ENCODE results near the gene E2F3.

E2F3 gene

GRCh38 chr6:20402342-20403069, 827 bp downstream of the E2F3 start:
- DNase-seq: peak; percentile 73 to 85

DNA sequence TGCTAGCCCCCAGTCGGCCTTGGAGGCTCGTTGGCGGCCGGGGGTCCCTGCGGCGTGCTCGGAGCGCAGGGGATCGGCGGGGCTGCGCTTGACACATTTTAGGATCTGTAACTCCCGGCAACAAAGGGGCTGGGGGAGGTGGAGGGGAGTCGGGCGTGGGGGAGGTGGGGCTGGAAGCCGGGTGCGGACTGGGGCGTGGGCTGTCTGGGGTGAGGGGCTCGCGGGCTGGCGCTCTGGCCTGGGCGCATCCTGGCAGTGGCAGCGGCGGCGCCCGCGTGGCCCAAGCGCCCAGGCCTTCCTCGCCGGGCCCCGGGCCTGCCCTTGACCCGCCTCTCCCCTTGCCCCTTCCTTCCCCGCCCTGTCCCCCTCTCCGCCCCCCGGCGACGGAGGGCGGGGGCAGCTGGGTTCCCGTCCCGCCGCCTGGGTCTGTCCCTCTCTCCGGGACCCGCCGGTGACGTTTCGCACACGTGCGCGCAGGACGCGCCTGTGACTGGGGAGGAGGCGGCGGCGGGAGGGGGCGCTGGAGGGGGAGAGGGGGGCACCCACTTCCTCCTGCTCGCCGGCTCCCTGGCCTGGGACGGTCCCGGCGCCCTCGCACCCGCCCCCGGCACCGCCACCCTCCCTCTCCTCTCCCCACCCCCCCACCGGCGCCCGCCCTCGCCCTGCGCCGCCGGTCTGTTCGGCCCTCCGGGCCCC, 1.5 kb downstream of the E2F3 start:
- DNase-seq: peak; percentile 94 to 97

GRCh38 chr6:20403766-20404640, 2.3 kb downstream of the E2F3 start:
- peak; percentile 39 to 81 for DNase-seq

GRCh38 chr6:20404641-20405032, 3.0 kb downstream of the E2F3 start:
- DNase-seq: peak; percentile 26 to 89

GRCh38 chr6:20408851-20409250, 7.2 kb downstream of the E2F3 start:
- no peak for DNase-seq

DNA sequence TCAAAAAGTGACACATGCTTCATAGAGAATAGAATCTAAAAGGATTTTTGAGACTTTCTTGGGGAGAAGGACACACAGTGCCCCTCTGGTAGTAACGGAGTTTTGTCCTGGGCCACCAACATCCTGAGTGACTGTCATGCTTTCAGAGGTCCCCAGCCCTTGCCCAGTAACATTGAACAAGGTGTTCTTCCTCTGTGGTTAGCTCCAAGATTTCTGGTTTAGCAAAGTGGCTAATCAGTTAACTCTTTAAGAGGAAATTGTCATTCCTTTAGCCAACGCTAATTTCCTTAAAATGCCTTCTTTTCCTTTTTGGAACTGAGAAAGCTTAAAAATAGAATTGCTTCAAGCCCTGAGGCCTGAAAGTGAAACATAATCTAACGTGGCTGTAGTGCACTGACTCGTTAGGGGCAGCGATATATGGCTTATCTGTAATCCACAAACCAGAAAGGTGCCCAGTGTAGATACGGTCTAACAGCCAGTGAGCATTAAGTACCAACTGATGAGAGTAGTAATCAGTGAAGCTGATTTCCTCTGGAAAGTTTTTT, 7.8 kb downstream of the E2F3 start:
- DNase-seq: peak in 1 of 2 donors; percentile 4

DNA sequence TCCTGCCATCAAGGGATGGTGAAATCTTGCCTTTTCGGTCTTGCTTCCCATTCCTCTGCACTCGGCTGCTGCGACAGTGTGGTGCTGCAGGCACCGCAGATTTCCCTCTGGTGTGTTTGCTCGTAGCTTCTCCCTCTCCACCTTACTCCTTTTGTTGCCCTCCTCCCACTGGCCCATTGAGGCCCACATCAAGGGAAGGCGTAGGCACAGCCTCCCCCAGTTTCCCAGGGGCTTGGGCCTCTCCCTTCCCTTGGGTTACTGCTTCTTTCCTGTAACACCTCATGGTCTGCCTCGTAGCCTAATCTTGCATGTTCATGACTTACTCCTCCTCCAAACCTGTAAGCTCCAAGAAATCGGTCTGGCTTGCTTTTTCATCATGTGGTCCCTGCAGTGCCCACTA, 9.9 kb downstream of the E2F3 start:
- no peak for DNase-seq

DNA sequence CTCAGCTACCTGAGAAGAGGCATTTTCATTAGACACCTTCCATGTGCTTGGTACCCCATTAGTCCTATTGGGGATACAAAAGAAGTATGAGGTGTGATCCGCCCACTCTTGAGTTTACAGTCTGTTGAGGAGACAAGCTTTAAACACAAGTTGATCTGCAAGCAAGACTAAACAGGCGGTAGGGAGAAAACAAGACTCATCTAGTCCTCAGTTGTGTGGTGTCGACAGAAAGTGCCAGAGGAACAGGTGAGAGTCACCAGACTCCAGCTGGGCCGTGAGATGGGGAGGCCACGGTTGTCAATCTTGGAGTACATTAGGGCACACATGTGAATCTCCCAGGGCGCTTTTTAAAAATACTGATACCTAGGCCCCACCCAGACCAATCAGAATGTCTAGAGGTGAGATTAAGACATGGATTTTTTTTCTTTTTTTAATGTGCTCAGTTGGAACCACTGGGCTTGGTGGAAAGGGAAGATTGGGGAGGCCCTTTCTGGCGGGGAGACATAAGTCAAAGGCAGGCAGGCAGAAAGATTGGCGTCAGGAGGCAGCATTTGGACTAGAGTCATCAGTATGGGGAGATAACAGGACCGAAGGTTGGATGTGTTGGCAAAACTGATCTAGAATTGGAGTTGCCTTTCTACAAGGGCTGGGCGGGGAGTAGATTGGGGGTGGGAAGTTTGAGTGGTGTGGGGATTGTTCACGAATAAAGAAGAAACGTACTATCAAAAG, 10.4 kb downstream of the E2F3 start:
- no peak for DNase-seq

DNA sequence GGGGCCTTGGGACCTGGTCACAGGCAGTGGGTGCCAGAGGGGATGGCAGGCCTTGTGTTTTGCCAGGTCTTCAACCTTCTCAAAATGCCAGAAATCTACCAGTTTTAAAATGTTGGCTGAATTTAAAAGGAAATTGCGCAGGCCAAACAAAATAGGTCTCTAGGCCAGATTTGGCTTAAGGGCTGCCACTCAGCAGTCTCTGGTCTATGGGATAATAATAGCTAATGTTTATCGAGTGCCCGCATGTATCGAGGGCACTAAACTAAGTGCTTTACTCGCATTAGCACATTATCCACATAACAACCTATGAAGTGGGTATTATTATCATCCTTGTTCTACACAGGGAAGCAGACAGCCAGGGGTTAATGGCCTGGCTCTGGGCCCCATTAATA, 11.0 kb downstream of the E2F3 start:
- no peak for DNase-seq

DNA sequence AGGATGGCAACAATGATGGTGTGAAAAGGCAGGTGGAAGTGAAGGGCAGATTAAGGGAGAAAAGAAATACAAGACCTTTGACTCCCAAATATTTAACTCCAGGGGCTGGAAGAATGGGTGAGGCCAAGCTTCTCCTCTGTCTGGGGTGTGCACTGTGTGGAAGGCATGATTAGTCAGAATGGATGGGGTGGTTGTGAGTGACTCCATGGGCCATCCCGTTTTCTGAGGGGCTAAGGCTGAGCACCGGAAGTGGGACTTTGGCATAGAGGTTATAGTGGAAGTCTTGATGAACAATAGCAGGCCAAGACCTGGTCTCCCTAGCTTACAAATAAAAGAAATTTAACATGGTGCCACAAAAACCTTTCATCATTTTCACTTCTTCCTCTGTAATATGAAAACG, 12.1 kb downstream of the E2F3 start:
- no peak for DNase-seq

DNA sequence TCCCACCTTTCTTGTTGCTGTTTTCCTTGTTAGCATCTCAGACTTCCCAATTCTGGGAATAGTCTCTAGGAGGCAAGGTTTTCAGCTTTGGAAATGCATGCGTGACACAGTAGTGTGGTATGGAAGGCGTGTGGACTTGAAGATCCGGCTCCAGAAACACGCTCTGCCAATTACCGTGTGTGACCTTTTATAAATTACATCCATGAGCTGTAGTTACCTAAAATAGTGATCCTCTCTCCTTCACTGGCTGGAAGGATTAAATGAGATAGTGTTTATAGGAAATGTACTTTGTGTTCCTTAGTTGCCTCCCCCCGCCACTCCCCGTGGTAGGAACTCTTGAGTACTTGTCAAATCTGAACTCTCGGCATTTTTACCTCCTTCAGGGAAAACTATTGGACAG, 13.0 kb downstream of the E2F3 start:
- DNase-seq: no peak

- DNase-seq: no peak
Measured at GRCh38 chr6:20415304-20415703, 13.6 kb downstream of the E2F3 start.

- no peak for DNase-seq
Measured at GRCh38 chr6:20415712-20416454, 14.2 kb downstream of the E2F3 start.

GRCh38 chr6:20416567-20417345, 15.1 kb downstream of the E2F3 start:
- DNase-seq: no peak

DNA sequence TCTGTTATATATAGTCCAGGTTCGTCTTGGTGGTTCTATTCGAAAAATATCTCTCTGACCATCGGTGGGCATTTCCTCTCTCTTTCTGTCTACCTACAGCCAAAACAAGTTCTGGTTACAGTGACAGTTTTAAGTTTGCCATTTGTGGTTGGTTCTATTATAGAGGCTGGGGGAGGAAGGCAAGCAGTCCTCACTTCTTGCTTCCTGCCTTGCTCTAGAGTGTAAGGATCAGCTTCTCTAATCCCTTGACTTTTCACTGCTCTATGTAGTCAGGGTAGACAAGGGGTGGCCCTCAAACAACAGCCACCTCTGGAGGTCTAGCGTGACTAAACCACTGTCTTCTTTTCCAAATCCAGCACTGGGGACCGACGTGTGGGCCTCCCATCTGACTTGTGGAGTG, 16.1 kb downstream of the E2F3 start:
- DNase-seq: peak in 1 of 2 donors; percentile 29

DNA sequence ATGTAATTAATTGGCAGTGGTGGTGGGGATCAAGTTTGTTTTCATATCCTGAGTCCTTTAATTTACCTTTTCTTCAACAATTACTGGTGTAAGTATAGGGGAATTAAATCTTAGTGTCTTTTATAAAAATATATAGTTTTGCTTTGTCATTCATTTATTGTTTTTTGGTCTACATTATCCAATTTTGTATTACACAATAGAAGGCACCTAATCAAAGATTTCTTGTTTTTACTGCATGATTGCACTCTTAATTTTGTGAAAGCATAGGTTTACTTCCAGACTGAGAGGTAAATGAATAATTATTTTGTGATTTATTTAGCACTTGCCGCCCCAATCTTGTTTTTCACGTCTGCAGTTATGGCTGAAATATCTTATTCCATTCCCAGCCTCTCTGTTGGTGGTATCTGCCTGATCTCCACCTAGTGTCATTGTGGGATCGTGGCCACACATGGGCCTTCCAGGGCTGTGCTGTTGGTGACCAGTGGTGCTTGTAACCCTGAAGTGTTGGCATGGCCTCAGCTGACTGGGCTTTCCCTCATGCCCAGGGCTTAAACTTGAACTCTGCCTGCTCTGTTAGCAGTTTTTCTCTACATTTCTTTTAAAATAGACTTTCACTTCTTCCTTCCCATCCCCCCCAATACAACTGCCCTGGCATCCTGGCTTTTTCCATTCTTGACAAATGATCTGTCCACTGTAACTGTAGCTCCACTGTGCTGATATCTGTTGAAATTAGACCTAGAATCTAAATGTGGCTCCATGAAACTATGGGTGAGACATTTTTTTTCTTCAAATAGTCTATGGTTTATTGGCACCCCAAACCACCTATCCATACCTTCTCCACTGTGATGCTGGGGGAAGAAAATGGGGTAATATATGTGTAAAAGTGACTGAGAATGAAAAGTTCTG, 24.8 kb downstream of the E2F3 start:
- DNase-seq: no peak

- peak in 1 of 2 donors; percentile 29 for DNase-seq
Measured at GRCh38 chr6:20427856-20428255, 26.2 kb downstream of the E2F3 start.

DNA sequence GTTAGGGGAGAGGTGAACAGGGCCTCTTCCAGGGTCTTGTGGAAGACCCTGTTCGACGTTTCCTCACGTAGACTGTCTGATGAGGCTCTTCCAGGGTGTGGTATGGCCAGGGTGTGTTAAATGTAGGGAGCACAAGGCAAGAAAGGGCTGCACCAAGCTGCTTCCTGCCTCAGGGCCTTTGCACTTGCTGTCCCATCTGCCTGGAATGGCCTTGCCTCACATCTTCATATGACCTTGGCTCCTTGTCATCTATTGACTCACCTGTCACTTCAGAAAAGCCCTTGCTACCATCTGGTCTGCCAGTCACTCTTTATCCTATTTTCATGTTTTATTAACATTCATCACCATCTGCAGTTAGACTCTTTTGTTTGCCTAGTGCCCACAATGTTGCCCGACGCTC, 31.0 kb downstream of the E2F3 start:
- no peak for DNase-seq

DNA sequence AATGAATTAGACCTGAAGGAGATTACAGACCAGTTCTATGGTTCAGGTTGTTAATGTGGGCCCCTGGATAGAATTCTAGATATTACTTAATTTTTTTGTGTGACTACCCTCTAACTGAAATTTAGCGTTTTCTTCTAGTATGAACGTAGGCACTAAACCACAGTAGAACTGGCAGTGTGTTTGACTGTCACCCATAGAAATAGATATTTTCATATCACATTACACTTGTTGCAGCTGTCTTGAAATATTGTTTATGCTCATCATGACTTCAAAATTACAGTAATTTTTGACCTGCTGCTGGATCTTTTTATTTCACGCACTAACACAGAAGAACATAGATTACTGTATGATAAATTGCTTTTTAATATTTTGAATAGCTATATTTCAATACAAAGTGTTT, 31.6 kb downstream of the E2F3 start:
- DNase-seq: no peak

GRCh38 chr6:20433929-20434328, 32.2 kb downstream of the E2F3 start:
- no peak for DNase-seq

Data from bone marrow (tissue), 2 donors.